Stomach smooth muscle (tissue), 2 donors: ENCODE data around the gene HMMR.

ENCODE experiments used
- H3K27ac ChIP-seq: one replicate; pipeline ENCODE4 v1.7.0; 2013; ENCODE audit warnings: mild to moderate bottlenecking, low read length, inconsistent platforms
- H3K27me3 ChIP-seq, 2 donors: one replicate each; pipeline ENCODE4 v1.7.0; 2013; ENCODE audit warnings: low read length in 2 of 2; ENCODE audit not compliant: insufficient read depth in 2 of 2, control insufficient read depth in 1 of 2
- H3K36me3 ChIP-seq, 2 donors: one replicate each; pipeline ENCODE4 v1.7.0; 2013; ENCODE audit warnings: low read length in 2 of 2; ENCODE audit not compliant: control insufficient read depth in 2 of 2, insufficient read depth in 2 of 2
- H3K4me1 ChIP-seq: one replicate; pipeline ENCODE4 v1.7.0; 2013; ENCODE audit warnings: low read length; ENCODE audit not compliant: control insufficient read depth, insufficient read depth
- H3K4me3 ChIP-seq, 2 donors: one replicate each; pipeline ENCODE4 v1.7.0; 2013; ENCODE audit warnings: low read length in 2 of 2
- H3K9ac ChIP-seq, 2 donors: one replicate each; pipeline ENCODE4 v1.7.0; 2013; ENCODE audit warnings: low read length in 2 of 2, mild to moderate bottlenecking in 1 of 2
- H3K9me3 ChIP-seq, 2 donors: one replicate each; pipeline ENCODE4 v1.7.0; 2013; ENCODE audit warnings: low read length in 2 of 2; ENCODE audit not compliant: control insufficient read depth in 2 of 2
- donor health status: healthy.
- donor health status: Pancreatic carcinoma.

HMMR gene

GRCh38 chr5:163506095-163506457 is 45.6 kb downstream of the HMMR start:
- H3K9ac ChIP-seq, result peak overlapping the region; percentile 69 to 93
- no peaks in the 10 kb centered on the region for H3K27me3 ChIP-seq
- no peaks in the 10 kb centered on the region for H3K9me3 ChIP-seq
- no peaks in the 10 kb centered on the region for H3K36me3 ChIP-seq
- peak overlapping the region; percentile 77 to 83 for H3K4me3 ChIP-seq
- peak overlapping the region; percentile 87 for H3K27ac ChIP-seq
- H3K4me1 ChIP-seq, result peaks cover 21% of the 10 kb centered on the region

- Histone ChIP-seq H3K27me3 (no peaks in the 10 kb centered on the region), H3K9ac (peak overlapping the region; percentile 69 to 93), H3K4me1 (peaks cover 21% of the 10 kb centered on the region), H3K27ac (peak overlapping the region; percentile 87), H3K36me3 (no peaks in the 10 kb centered on the region), H3K4me3 (peak overlapping the region; percentile 77 to 83), H3K9me3 (no peaks in the 10 kb centered on the region)
These were observed 46.3 kb downstream of the HMMR start for GRCh38 chr5:163506726-163507125.

- Histone ChIP-seq H3K4me3 (peak overlapping the region; percentile 5 to 50), H3K27ac (no peak overlapping the region), H3K4me1 (peaks cover 22% of the 10 kb centered on the region), H3K9ac (peak overlapping the region in 1 of 2 donors; percentile 18), H3K9me3 (no peaks in the 10 kb centered on the region), H3K36me3 (peaks cover 10% of the 10 kb centered on the region in 2 donors), H3K27me3 (no peaks in the 10 kb centered on the region)
These were observed 48.3 kb downstream of the HMMR start for GRCh38 chr5:163508753-163509152.

GRCh38 chr5:163509291-163509951 is 49.0 kb downstream of the HMMR start:
- H3K27me3 ChIP-seq, result no peaks in the 10 kb centered on the region
- peaks cover 17% of the 10 kb centered on the region for H3K4me1 ChIP-seq
- H3K27ac ChIP-seq, result peak overlapping the region; percentile 31
- H3K36me3 ChIP-seq, result peaks cover 10 to 15% of the 10 kb centered on the region in 2 donors
- no peaks in the 10 kb centered on the region for H3K9me3 ChIP-seq
- H3K9ac ChIP-seq, result peak overlapping the region; percentile 3 to 21
- peak overlapping the region; percentile 5 to 50 for H3K4me3 ChIP-seq

- Histone ChIP-seq H3K9ac (no peak overlapping the region), H3K27me3 (no peaks in the 10 kb centered on the region), H3K9me3 (no peaks in the 10 kb centered on the region), H3K27ac (no peak overlapping the region), H3K4me1 (peaks cover 10% of the 10 kb centered on the region), H3K4me3 (no peak overlapping the region), H3K36me3 (peaks cover 28 to 40% of the 10 kb centered on the region in 2 donors)
These were observed 52.1 kb downstream of the HMMR start for GRCh38 chr5:163512526-163512925.

GRCh38 chr5:163525096-163525495 is 64.7 kb downstream of the HMMR start:
- H3K27ac ChIP-seq, result no peak overlapping the region
- no peaks in the 10 kb centered on the region for H3K9me3 ChIP-seq
- no peak overlapping the region for H3K4me3 ChIP-seq
- peaks cover 0 to 8% of the 10 kb centered on the region in 2 donors for H3K36me3 ChIP-seq
- no peaks in the 10 kb centered on the region for H3K27me3 ChIP-seq
- H3K9ac ChIP-seq, result no peak overlapping the region
- no peaks in the 10 kb centered on the region for H3K4me1 ChIP-seq

GRCh38 chr5:163529698-163530097 is 69.3 kb downstream of the HMMR start:
- Histone ChIP-seq H3K4me3 (no peak overlapping the region), H3K9me3 (no peaks in the 10 kb centered on the region), H3K9ac (no peak overlapping the region), H3K27ac (no peak overlapping the region), H3K4me1 (no peaks in the 10 kb centered on the region), H3K27me3 (no peaks in the 10 kb centered on the region), H3K36me3 (no peaks in the 10 kb centered on the region)

- H3K27ac ChIP-seq, result no peak overlapping the region
- no peaks in the 10 kb centered on the region for H3K9me3 ChIP-seq
- H3K9ac ChIP-seq, result no peak overlapping the region
- no peaks in the 10 kb centered on the region for H3K4me1 ChIP-seq
- H3K27me3 ChIP-seq, result no peaks in the 10 kb centered on the region
- no peak overlapping the region for H3K4me3 ChIP-seq
- H3K36me3 ChIP-seq, result no peaks in the 10 kb centered on the region
These were observed 70.8 kb downstream of the HMMR start for GRCh38 chr5:163531272-163531671.

- Histone ChIP-seq H3K27me3 (no peaks in the 10 kb centered on the region), H3K9ac (no peak overlapping the region), H3K36me3 (no peaks in the 10 kb centered on the region), H3K9me3 (no peaks in the 10 kb centered on the region), H3K4me1 (no peaks in the 10 kb centered on the region), H3K4me3 (no peak overlapping the region), H3K27ac (no peak overlapping the region)
These were observed 72.0 kb downstream of the HMMR start for GRCh38 chr5:163532171-163533084.

- no peaks in the 10 kb centered on the region for H3K27me3 ChIP-seq
- H3K36me3 ChIP-seq, result no peaks in the 10 kb centered on the region
- no peak overlapping the region for H3K9ac ChIP-seq
- no peak overlapping the region for H3K4me3 ChIP-seq
- no peak overlapping the region for H3K27ac ChIP-seq
- H3K9me3 ChIP-seq, result no peaks in the 10 kb centered on the region
- no peaks in the 10 kb centered on the region for H3K4me1 ChIP-seq
These were observed 72.8 kb downstream of the HMMR start for GRCh38 chr5:163533223-163533622.
